NT2/D1 (cell line): Measurements from ENCODE around the gene PRDM15.

Experiments used
- SUZ12 ChIP-seq: IDR thresholded peaks from 2 replicates; pipeline ENCODE4 v1.6.1; 2011; ENCODE audit not compliant: insufficient read length, insufficient read depth; ENCODE audit errors: extremely low read depth
- YY1 ChIP-seq: IDR thresholded peaks from 2 replicates; pipeline ENCODE4 v1.6.1; 2011; ENCODE audit not compliant: insufficient read length, insufficient read depth
- ZNF274 ChIP-seq: IDR thresholded peaks from 2 replicates; pipeline ENCODE4 v1.6.1; 2011; ENCODE audit warnings: mild to moderate bottlenecking, low read depth, low read length

DNA sequence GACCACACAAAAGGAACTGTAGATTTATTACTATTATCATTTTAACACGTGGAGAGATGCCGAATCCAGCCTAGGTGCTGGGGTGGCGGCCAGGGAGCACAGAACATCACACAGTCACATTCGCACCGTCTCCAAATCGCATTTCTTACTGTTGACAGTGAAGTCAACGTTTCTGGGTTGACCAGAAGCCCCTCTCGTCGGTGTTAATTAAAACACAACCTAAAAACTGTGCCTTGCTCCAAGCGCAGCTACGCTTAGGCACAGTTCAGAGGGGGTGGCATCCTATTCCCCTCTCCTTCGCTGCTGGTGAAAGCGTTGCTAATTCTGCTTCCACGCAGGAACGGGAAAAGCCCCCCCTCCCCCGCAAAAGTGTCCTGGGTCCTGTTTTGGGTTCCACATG is 116.4 kb downstream of the PRDM15 start:
- TF ChIP-seq ZNF274: no peak
- TF ChIP-seq SUZ12: no peak
- no peak for TF ChIP-seq YY1
